GM15510 (cell line): ENCODE measurements around the gene GPX4.

Experiments used
- POLR2A ChIP-seq: IDR thresholded peaks from 3 replicates; pipeline ENCODE4 v1.6.1; 2011; ENCODE audit warnings: borderline replicate concordance; ENCODE audit not compliant: insufficient read length; ENCODE audit errors: extremely low read depth

GPX4 gene

GRCh38 chr19:1085676-1086442, 17.9 kb upstream of the GPX4 start:
- peak; percentile 20 for TF ChIP-seq POLR2A

DNA sequence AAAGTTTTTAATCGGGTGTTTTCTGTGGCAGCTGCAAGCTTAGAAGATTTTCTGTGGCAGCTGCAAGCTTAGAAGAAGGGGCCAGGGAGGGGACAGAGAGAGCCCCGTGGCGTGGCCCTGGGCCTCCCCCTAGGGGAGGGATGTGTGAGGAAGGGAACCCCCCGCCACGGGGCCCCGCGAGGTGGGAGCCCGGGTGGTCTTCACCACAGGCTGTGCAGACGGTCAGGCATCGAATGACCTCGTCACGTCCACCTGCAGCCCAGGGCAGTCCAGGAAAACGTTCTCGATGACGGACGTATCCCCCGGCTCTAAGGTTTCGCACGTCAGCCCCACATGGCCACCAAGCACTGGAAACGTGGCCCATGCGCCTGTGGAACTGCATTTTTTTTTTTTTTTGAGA, 17.2 kb upstream of the GPX4 start:
- TF ChIP-seq POLR2A: no peak

- peak; percentile 14 for TF ChIP-seq POLR2A
These were observed 15.9 kb upstream of the GPX4 start for GRCh38 chr19:1087813-1088415.

DNA sequence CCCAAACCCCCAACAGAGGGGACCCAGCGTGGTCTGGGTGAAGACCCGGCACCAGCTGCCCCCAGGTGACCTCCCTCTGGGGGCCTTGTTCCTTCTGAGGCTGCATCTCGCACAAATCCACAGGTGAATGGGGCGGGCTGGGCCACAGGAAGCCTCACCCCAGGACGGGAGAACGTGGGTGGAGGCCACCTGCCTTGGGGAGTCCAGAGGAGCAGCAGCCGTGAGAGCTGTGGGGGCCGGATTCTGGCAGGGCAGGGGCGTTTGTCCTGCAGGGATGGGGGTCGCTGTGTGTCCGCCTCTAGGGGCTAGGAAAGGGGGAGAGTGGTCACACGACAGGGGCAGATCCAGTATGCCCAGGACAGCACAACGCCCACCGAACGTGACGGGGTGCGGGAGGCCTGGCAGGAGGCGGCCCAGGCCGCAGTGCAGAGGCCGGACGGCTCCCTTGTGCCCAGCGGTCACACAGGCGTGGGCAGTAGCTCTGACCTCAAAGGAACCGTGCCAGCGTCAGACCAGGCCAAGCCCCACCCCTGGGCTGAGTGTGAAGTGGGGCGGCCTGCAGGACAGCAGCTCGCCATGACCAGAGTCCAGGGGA, 15.3 kb upstream of the GPX4 start:
- TF ChIP-seq POLR2A: peak; percentile 36

DNA sequence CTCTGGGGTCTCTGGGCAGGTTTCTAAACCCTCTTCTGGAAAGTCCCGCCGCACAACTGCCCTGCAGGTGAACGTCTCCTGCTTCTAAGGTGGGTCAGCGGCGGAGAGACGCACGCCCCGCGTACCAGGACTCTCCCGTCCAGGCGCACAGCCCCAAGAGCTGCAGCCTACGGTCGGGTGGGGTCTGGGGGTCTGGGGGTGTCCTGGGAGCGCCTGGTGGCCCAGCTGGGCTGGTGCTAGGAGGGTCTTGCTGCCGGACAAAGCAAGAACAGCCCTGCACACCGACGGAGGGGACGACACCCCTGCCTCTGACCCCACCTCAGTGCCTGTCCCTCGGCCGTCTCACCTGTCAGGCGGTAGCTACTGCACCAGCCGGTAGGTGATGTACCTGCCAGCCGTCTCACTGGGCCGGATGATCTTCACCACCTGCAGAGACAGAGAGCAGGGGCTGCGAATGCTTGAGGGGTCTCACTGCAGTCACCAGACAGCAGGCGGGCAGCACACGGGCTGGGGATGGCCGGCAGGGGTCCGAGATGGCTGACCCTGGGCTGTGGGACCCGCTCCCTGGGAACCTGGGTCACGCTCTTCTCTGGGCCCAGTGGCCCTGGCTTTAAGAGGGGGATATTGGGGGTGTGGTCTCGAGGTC, 14.5 kb upstream of the GPX4 start:
- no peak for TF ChIP-seq POLR2A

DNA sequence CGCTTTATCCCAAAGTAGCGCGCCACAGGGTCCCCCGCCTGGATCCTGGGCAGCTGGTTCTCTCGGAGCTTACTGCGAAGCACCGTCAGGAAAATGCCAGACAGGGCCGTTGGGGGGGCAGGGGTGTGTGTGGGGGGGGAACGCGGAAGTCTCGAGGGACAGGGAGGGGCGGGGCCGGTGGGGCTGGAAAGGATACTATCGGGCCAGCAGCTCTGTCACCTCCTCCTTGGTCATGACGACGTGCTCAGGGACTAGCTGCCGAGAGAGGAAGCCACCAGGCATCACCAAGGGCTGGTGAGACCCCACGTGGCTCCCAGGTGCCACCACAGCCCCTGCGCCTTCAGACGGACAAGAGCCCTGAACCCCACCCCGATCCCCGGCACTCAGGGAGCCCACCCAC, 13.9 kb upstream of the GPX4 start:
- TF ChIP-seq POLR2A: no peak

GRCh38 chr19:1090731-1091543, 12.9 kb upstream of the GPX4 start:
- no peak for TF ChIP-seq POLR2A

GRCh38 chr19:1091544-1092175, 12.1 kb upstream of the GPX4 start:
- no peak for TF ChIP-seq POLR2A

GRCh38 chr19:1093330-1093729, 10.5 kb upstream of the GPX4 start:
- no peak for TF ChIP-seq POLR2A

DNA sequence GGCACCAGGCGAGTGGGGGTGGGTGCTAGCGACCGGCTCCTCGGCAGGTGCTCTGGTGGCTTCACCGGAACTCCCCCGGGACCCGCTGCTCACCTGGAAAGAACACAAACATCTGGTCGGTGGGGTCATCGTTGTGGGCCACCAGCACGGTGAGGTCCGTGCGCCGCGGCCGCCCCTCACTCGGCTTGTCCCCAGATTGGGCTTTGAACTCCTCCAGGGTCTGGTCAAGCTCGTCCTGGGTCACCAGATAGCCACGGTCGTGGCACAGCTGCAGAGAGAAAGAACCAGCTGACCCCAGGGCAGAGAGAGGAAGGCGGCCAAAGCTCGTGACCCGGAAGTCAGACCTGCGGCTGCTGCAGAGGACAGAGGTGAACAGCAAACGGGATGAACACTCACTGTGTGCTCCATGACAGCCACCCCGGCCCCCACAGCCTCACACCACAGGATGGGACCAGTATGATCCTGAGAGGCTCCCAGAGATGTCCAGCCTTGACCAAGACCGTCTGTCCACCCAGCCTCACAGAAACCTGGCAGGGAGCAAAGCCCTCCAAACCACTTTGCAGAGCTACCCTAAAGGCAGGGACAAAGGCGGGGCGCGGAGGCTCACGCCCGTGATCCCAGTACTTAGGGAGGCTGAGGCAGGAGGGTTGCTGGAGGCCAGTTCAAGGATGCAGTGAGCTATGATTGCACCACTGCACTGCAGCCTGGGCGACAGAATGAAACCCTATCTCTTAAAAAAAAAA, 9.8 kb upstream of the GPX4 start:
- TF ChIP-seq POLR2A: no peak

DNA sequence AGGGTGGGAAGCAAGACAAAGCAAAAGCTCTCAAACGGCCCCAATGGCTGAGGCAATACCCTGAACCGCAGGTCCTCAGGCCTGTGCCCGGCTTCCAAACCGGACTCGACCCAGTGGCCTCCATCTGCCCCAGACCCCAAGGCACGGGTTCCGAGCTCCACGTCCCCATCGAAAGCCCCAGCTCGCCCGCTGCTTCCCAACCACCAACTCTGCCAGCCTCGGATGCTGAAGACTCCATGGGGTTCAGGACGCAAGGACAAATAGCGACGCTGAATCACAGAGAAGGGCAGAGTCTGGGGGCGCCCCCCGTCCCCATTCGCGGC, 9.2 kb upstream of the GPX4 start:
- no peak for TF ChIP-seq POLR2A

- peak; percentile 83 for TF ChIP-seq POLR2A
These were observed 8.7 kb upstream of the GPX4 start, which contains the start of gene POLR2E for GRCh38 chr19:1094978-1095701. Gene POLR2E (minus strand): TSS chr19:1095375. CDS start chr19:1095315, 60 bp downstream.

DNA sequence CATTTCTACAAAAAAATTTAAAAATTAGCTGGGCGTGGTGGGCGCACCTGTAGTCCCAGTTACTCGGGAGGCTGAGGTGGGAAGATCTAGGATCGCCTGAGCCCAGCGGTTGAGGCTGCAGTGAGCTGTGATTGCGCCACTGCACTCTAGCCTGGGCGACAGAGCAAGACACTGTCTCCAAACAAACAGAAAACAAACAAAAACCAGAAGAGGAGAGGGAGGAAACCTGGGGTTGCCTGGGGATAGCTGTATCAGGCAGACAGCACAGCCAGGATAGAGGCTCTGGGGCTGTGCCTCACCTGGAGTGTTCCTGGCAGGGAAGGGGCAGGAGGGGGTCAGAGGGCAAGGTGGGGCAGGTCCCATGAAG, 6.0 kb upstream of the GPX4 start:
- no peak for TF ChIP-seq POLR2A
